Neural progenitor cell (in vitro differentiated cells): ENCODE measurements around the gene UBXN1. TPM values are rescaled to one million over a fixed set of nuclear protein-coding genes. Genes with fewer than 3 reads are reported as not detected.

Experiments
- DNase-seq: peaks from one replicate; pipeline ENCODE4 v3.0.0-alpha.2; 2016; ENCODE audit warnings: low spot score
- H2AFZ ChIP-seq: fragments of 200-600 bp; sonication (generic); replicated peaks from 2 replicates; pipeline ENCODE4 v1.6.1; 2016; ENCODE audit warnings: antibody characterized with exemption
- H3F3A ChIP-seq: fragments of 200-600 bp; sonication (generic); 2 replicates; pipeline ENCODE4 v1.6.1; 2016; ENCODE audit warnings: antibody characterized with exemption, low read depth
- H3K27ac ChIP-seq: fragments of 200-600 bp; sonication (generic); 2 replicates; pipeline ENCODE4 v1.5.1; 2016; ENCODE audit warnings: mild to moderate bottlenecking
- H3K27me3 ChIP-seq: fragments of 200-600 bp; sonication (generic); 2 replicates; pipeline ENCODE4 v1.6.1; 2016; ENCODE audit warnings: mild to moderate bottlenecking, moderate library complexity
- H3K36me3 ChIP-seq: fragments of 200-600 bp; sonication (generic); 2 replicates; pipeline ENCODE4 v1.5.1; 2016
- H3K4me1 ChIP-seq: fragments of 200-600 bp; sonication (generic); 2 replicates; pipeline ENCODE4 v1.6.1; 2016; ENCODE audit warnings: mixed run types
- H3K4me2 ChIP-seq: fragments of 200-600 bp; sonication (generic); 2 replicates; pipeline ENCODE4 v1.6.1; 2016
- H3K4me3 ChIP-seq: fragments of 200-600 bp; sonication (generic); 2 replicates; pipeline ENCODE4 v1.5.1; 2016
- H3K79me2 ChIP-seq: fragments of 200-600 bp; sonication (generic); 2 replicates; pipeline ENCODE4 v1.6.1; 2016; ENCODE audit warnings: low read depth
- H3K9ac ChIP-seq: fragments of 200-600 bp; sonication (generic); 2 replicates; pipeline ENCODE4 v1.6.1; 2016
- H3K9me3 ChIP-seq: fragments of 200-600 bp; sonication (generic); 2 replicates; pipeline ENCODE4 v1.5.1; 2016; ENCODE audit warnings: low read depth
- H4K20me1 ChIP-seq: fragments of 200-600 bp; sonication (generic); 2 replicates; pipeline ENCODE4 v1.6.1; 2016; ENCODE audit warnings: low read depth
- H3K27ac Mint-ChIP-seq: 3 replicates; pipeline ENCODE4 v1.8.0; 2021; ENCODE audit warnings: mixed read lengths
- H3K27me3 Mint-ChIP-seq: 2 replicates; pipeline ENCODE4 v1.8.0; 2022; ENCODE audit warnings: low read depth, mild to moderate bottlenecking, inconsistent platforms, moderate library complexity, mixed read lengths; ENCODE audit not compliant: insufficient read depth
- H3K36me3 Mint-ChIP-seq: 3 replicates; pipeline ENCODE4 v1.8.0; 2021; ENCODE audit warnings: mixed read lengths
- H3K4me1 Mint-ChIP-seq: 3 replicates; pipeline ENCODE4 v1.8.0; 2021; ENCODE audit warnings: mixed read lengths
- H3K4me3 Mint-ChIP-seq: 3 replicates; pipeline ENCODE4 v1.8.0; 2021; ENCODE audit warnings: mild to moderate bottlenecking, moderate library complexity, mixed read lengths
- H3K9me3 Mint-ChIP-seq: 3 replicates; pipeline ENCODE4 v1.8.0; 2020; ENCODE audit warnings: mixed read lengths
- CTCF ChIP-seq: fragments of 200-600 bp; sonication (generic); IDR thresholded peaks from 2 replicates; pipeline ENCODE4 v1.5.1; 2017; ENCODE audit warnings: antibody characterized with exemption, mild to moderate bottlenecking
- EZH2 ChIP-seq: fragments of 200-600 bp; sonication (generic); IDR thresholded peaks from 2 replicates; pipeline ENCODE4 v1.6.1; 2017; ENCODE audit warnings: antibody characterized with exemption, mild to moderate bottlenecking, moderate library complexity
- EZH2phosphoT487 ChIP-seq: fragments of 200-600 bp; sonication (generic); IDR thresholded peaks from 2 replicates; pipeline ENCODE4 v1.6.1; 2017; ENCODE audit warnings: antibody characterized with exemption
- total RNA-seq: library from RNA; depleted of rRNA; stranded (reverse); fragments of >200 nt; gene quantifications from 2 replicates; pipeline ENCODE4 v1.2.3, GENCODE V29; 2015; ENCODE audit warnings: low replicate concordance

Gene UBXN1
- total RNA-seq, 1 donor from 2014 or later = 60.7 TPM

- Histone ChIP-seq H3K36me3 (peaks cover 58% of the 10 kb centered on the region), H3K27ac (no peak overlapping the region), H3K4me1 (peaks cover 1% of the 10 kb centered on the region), H3F3A (peaks cover 79% of the 10 kb centered on the region), H3K4me2 (no peak overlapping the region), H3K9me3 (no peaks in the 10 kb centered on the region), H3K79me2 (peaks cover 81% of the 10 kb centered on the region), H3K9ac (no peak overlapping the region), H3K4me3 (no peak overlapping the region), H3K27me3 (no peaks in the 10 kb centered on the region), H2AFZ (no peak overlapping the region), H4K20me1 (peaks cover 37% of the 10 kb centered on the region)
- Mint-ChIP-seq H3K36me3 (peaks cover 74% of the 10 kb centered on the region), H3K9me3 (no peaks in the 10 kb centered on the region), H3K27me3 (peaks cover 5% of the 10 kb centered on the region), H3K4me3 (peak overlapping the region; percentile 17), H3K27ac (no peak overlapping the region), H3K4me1 (peaks cover 24% of the 10 kb centered on the region)
- DNase-seq = no peak
- TF ChIP-seq CTCF = no peak
- TF ChIP-seq EZH2 = no peak
- TF ChIP-seq EZH2phosphoT487 = no peak
These were observed 40.6 kb upstream of the UBXN1 start for GRCh38 chr11:62719302-62719978.

GRCh38 chr11:62716816-62717215 lies 37.9 kb upstream of the UBXN1 start:
- Mint-ChIP-seq H3K9me3 (no peaks in the 10 kb centered on the region), H3K4me3 (no peak overlapping the region), H3K36me3 (peaks cover 65% of the 10 kb centered on the region), H3K4me1 (peaks cover 2% of the 10 kb centered on the region), H3K27ac (no peak overlapping the region), H3K27me3 (peaks cover 2% of the 10 kb centered on the region)
- Histone ChIP-seq H3K79me2 (peaks cover 54% of the 10 kb centered on the region), H2AFZ (no peak overlapping the region), H3K4me1 (no peaks in the 10 kb centered on the region), H3K36me3 (peaks cover 37% of the 10 kb centered on the region), H3K9ac (no peak overlapping the region), H3K27me3 (no peaks in the 10 kb centered on the region), H4K20me1 (peaks cover 11% of the 10 kb centered on the region), H3F3A (peaks cover 79% of the 10 kb centered on the region), H3K27ac (peak overlapping the region; percentile 53), H3K4me3 (no peak overlapping the region), H3K4me2 (no peak overlapping the region), H3K9me3 (no peaks in the 10 kb centered on the region)
- DNase-seq = no peak
- TF ChIP-seq EZH2 (no peak), EZH2phosphoT487 (no peak), CTCF (no peak)

- no peaks in the 10 kb centered on the region for H3K4me1 Mint-ChIP-seq
- Histone ChIP-seq H3K4me3 (no peak overlapping the region), H3K79me2 (peaks cover 48% of the 10 kb centered on the region), H3K9ac (no peak overlapping the region), H3K9me3 (no peaks in the 10 kb centered on the region), H3K36me3 (peaks cover 31% of the 10 kb centered on the region), H3K4me2 (no peak overlapping the region), H3F3A (peaks cover 79% of the 10 kb centered on the region), H3K27ac (peak overlapping the region; percentile 53), H2AFZ (no peak overlapping the region), H3K4me1 (no peaks in the 10 kb centered on the region), H4K20me1 (peaks cover 11% of the 10 kb centered on the region), H3K27me3 (no peaks in the 10 kb centered on the region)
- no peak overlapping the region for H3K4me3 Mint-ChIP-seq
- H3K27me3 Mint-ChIP-seq = peaks cover 2% of the 10 kb centered on the region
- TF ChIP-seq EZH2phosphoT487 = no peak
- no peak for TF ChIP-seq CTCF
- TF ChIP-seq EZH2 = no peak
- H3K9me3 Mint-ChIP-seq = no peaks in the 10 kb centered on the region
- no peak for DNase-seq
- H3K27ac Mint-ChIP-seq = no peak overlapping the region
- H3K36me3 Mint-ChIP-seq = peaks cover 61% of the 10 kb centered on the region
These were observed 37.3 kb upstream of the UBXN1 start for GRCh38 chr11:62716206-62716605.
